ENCODE measurements around the gene FERD3L. TPM values are rescaled to one million over a fixed set of nuclear protein-coding genes. Genes with fewer than 3 reads are reported as not detected.

FERD3L gene
- total RNA-seq, 1 experiment from 2014 or later = not detected

GRCh38 chr7:19116121-19117090, 28.8 kb downstream of the FERD3L start:
- Histone ChIP-seq H2BK5ac (ENCODE audit: insufficient read length, low read length) (no peak overlapping the region), H2AFZ (ENCODE audit: low read length) (no peak overlapping the region), H3K23me2 (ENCODE audit: insufficient read length, low read depth, low read length, poor library complexity, severe bottlenecking) (peaks cover 25% of the 10 kb centered on the region), H4K20me1 (ENCODE audit: control insufficient read depth, insufficient read depth, insufficient read length) (no peaks in the 10 kb centered on the region), H3K27me3 (ENCODE audit: insufficient read depth, low read length) (peaks cover 76% of the 10 kb centered on the region), H2AK5ac (ENCODE audit: insufficient read length, low read length) (no peak overlapping the region), H3K9me3 (ENCODE audit: control insufficient read depth, low read depth, low read length) (no peaks in the 10 kb centered on the region), H2BK12ac (ENCODE audit: insufficient read length, low read depth, low read length) (no peak overlapping the region), H2BK15ac (ENCODE audit: low read depth, low read length) (no peak overlapping the region), H3K27ac (ENCODE audit: insufficient read length, low read depth, low read length) (no peak overlapping the region), H2BK120ac (ENCODE audit: low read depth, low read length, poor library complexity, severe bottlenecking) (no peak overlapping the region), H3K14ac (ENCODE audit: insufficient read depth, low read length) (no peak overlapping the region; the same call in 1 of the 2 replicates), H3K23ac (ENCODE audit: insufficient read length, low read depth, low read length) (no peak overlapping the region), H3K18ac (ENCODE audit: insufficient read length, low read depth, low read length) (no peak overlapping the region), H4K5ac (ENCODE audit: insufficient read length, low read depth, low read length) (no peak overlapping the region), H3T11ph (ENCODE audit: low read length) (no peak overlapping the region), H4K8ac (replicated peaks; ENCODE audit: insufficient read length, low read depth, low read length) (no peak overlapping the region), H3K56ac (ENCODE audit: insufficient read length, low read depth, low read length) (no peak overlapping the region), H3K4me2 (ENCODE audit: insufficient read depth, insufficient read length, low read length) (peak overlapping the region; percentile 57), H2BK20ac (ENCODE audit: low read depth, low read length, poor library complexity, severe bottlenecking) (no peak overlapping the region), H3K79me1 (ENCODE audit: insufficient read depth, low read depth, low read length, poor library complexity, severe bottlenecking) (no peaks in the 10 kb centered on the region), H3K4ac (ENCODE audit: low read depth, low read length) (no peak overlapping the region), H3K4me1 (ENCODE audit: insufficient read depth, low read length) (0 out of 2 replicates have a peak, but pooled peaks cover 6% of the 10 kb centered on the region), H3K9ac (ENCODE audit: extremely low read depth, insufficient read length, low read length) (no peak overlapping the region), H4K91ac (ENCODE audit: insufficient read length, low read depth, low read length) (no peak overlapping the region), H3K79me2 (ENCODE audit: insufficient read depth, low read length) (no peaks in the 10 kb centered on the region)
- WGBS (ENCODE audit: extremely low coverage, insufficient read length, low lambda C conversion rate) = no CpG with 5 or more reads among the region's 70 CpGs
- TF ChIP-seq CTCF (conservative IDR thresholded peaks at IDR 0.05) = no peak
- no peak overlapping the region for H3K27ac Mint-ChIP-seq
- H3K9me3 Mint-ChIP-seq = no peaks in the 10 kb centered on the region; a peak in 1 of 5 replicates
- peaks cover 22 to 40% of the 10 kb centered on the region in 2 experiments for H3K4me1 Mint-ChIP-seq
- peak; percentile 63 for DNase-seq
- no peaks in the 10 kb centered on the region for H3K36me3 Mint-ChIP-seq (ENCODE audit: insufficient read depth in 1 of 3, low read depth in 3 of 3)
- H3K27me3 Mint-ChIP-seq (ENCODE audit: low read depth) = peaks cover 95% of the 10 kb centered on the region
- peak overlapping the region; percentile 54 to 79 for H3K4me3 Mint-ChIP-seq

All from H9 (cell line).